Transverse colon (tissue), 4 donors: ENCODE data around the gene CD96.

Experiments used
- EP300 ChIP-seq: sonication (generic); formaldehyde crosslinking; IDR thresholded peaks from one replicate; pipeline ENCODE4 v1.6.1; 2017; ENCODE audit warnings: antibody characterized with exemption, low read depth
- POLR2A ChIP-seq: fragments of 450-650 bp; IDR thresholded peaks from one replicate; pipeline ENCODE4 v1.6.1; 2016; ENCODE audit warnings: antibody characterized with exemption, mild to moderate bottlenecking, moderate library complexity
- POLR2AphosphoS5 ChIP-seq, 3 donors: sonication (generic); formaldehyde crosslinking; IDR thresholded peaks; one replicate each; pipeline ENCODE4 v1.6.1; 2016; ENCODE audit warnings: antibody characterized with exemption in 3 of 3
- TF ChIP-seq, protein P1 (sequence below), 5 experiments: fragments of 200-600 bp in 3 of 5; fragments of 450-650 bp in 2 of 5; sonication (generic) in 3 of 5; IDR thresholded peaks; 1 replicate in 2 of 5; 2 replicates in 3 of 5; pipeline ENCODE4 v1.5.1; 2016 to 2017; ENCODE audit warnings: antibody characterized with exemption in 5 of 5, inconsistent platforms in 3 of 5, mild to moderate bottlenecking in 2 of 5, moderate library complexity in 1 of 5

DNA sequence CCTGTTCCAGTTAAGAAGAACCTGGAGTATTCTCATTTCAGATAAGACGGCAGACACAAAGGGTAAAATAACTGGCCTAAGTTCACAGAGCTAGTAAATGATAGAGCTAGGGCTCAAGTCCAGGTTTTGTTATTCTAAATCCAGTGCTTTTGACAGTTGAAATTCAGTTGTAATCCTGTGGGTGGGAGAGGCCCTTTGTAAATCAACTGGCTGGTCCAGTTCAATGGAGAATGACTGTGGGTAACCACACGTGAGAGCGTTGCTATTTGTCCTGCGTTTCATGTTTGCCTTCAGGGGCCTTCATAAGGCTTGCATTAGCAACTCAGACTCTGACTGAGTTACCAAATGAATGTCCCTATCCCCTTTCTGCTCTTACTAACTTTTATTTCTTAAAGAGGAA lies 24.2 kb upstream of the CD96 start:
- TF ChIP-seq, protein P1, sequence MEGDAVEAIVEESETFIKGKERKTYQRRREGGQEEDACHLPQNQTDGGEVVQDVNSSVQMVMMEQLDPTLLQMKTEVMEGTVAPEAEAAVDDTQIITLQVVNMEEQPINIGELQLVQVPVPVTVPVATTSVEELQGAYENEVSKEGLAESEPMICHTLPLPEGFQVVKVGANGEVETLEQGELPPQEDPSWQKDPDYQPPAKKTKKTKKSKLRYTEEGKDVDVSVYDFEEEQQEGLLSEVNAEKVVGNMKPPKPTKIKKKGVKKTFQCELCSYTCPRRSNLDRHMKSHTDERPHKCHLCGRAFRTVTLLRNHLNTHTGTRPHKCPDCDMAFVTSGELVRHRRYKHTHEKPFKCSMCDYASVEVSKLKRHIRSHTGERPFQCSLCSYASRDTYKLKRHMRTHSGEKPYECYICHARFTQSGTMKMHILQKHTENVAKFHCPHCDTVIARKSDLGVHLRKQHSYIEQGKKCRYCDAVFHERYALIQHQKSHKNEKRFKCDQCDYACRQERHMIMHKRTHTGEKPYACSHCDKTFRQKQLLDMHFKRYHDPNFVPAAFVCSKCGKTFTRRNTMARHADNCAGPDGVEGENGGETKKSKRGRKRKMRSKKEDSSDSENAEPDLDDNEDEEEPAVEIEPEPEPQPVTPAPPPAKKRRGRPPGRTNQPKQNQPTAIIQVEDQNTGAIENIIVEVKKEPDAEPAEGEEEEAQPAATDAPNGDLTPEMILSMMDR (IDR thresholded peaks at IDR 0.05), result no peak
- no peak for TF ChIP-seq POLR2A
- TF ChIP-seq EP300, result no peak
- TF ChIP-seq POLR2AphosphoS5 (IDR thresholded peaks at IDR 0.05), result no peak
